ENCODE data around the gene TLE3. TPM values are rescaled to one million over a fixed set of nuclear protein-coding genes. Genes with fewer than 3 reads are reported as not detected.

Gene TLE3
- total and polyA plus RNA-seq, 2 of the 13 experiments (the other 11 are each of a cell fraction or from before 2014, with no cell fraction given): 11.9 to 13.8 TPM

DNA sequence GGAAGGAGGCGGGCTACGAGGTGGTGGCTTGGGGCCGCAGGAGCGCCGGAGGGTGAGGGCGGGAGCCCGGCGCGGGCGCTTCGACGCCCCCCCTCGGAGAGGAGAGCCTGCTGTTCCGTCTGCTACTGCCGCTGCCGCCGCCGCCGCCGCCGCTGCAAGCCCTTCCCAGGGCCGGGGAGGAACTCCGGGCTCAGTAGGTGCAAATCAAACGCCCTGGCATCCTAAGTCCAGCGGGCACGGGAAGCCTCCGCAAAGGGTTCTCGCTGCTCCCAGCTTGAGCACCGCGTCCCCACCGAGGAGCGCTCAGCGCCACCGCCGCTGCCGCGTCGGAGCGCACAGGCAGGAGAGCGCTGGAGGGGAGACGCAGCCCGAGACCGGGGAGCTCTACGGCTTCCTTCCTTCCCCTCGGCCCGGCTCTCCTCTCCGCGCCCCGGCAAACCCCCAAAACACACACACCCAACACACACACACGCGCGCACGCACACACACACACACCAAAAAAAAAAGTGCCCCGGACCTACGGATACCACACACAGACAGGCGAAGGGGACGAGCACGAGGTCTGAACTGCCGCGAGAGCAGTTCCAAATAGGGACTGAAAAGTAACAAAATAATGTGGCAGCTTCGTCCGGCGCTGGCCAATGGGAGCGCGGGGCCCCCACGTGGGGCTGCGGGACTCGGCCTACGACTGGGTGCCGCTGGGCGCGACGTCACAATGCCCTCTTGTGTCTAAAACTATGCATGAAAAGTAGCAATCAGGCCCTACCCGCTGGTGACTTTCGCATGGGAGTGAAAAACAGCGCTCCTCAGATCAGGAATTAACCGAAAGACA is at the start of gene TLE3 (continued):
- TF ChIP-seq SNAPC2 (CRISPR knock-in tag; IDR thresholded peaks at IDR 0.05) (0 out of 2 replicates have a peak, but pooled peaks have one; percentile 40), FOXO1 (CRISPR knock-in tag; IDR thresholded peaks at IDR 0.05) (peak; percentile 12; the same call in 1 of the 2 replicates), MEF2D (CRISPR knock-in tag; IDR thresholded peaks at IDR 0.05) (peak; percentile 77; the same call in 1 of the 2 replicates), SRSF4 (IDR thresholded peaks at IDR 0.05; ENCODE audit: low read depth, low read length, poor library complexity, severe bottlenecking) (no peak), ATM (IDR thresholded peaks at IDR 0.05; ENCODE audit: borderline replicate concordance) (no peak), ZBTB7B (CRISPR knock-in tag; IDR thresholded peaks at IDR 0.05) (no peak), AHR (CRISPR knock-in tag; IDR thresholded peaks at IDR 0.05) (no peak), NCOA5 (CRISPR knock-in tag; IDR thresholded peaks at IDR 0.05) (no peak), ZNF577 (CRISPR knock-in tag; IDR thresholded peaks at IDR 0.05; ENCODE audit: borderline replicate concordance, low read depth) (no peak), TMF1 (CRISPR knock-in tag; IDR thresholded peaks at IDR 0.05; ENCODE audit: low read depth) (peak; percentile 49; the same call in 1 of the 2 replicates), RBM39 (IDR thresholded peaks at IDR 0.05; ENCODE audit: low read depth, low read length, poor library complexity, severe bottlenecking) (peak; percentile 27), POLR2AphosphoS5 (IDR thresholded peaks at IDR 0.05; ENCODE audit: low read depth, low read length) (peak; percentile 88), SRF (IDR thresholded peaks at IDR 0.05; ENCODE audit: low read depth, low read length) (peak; percentile 88; the same call in 1 of the 2 replicates), SPEN (CRISPR knock-in tag; IDR thresholded peaks at IDR 0.05; ENCODE audit: low read depth) (peak; percentile 62; the same call in 1 of the 2 replicates), ZNF614 (CRISPR knock-in tag; IDR thresholded peaks at IDR 0.05; ENCODE audit: borderline replicate concordance) (0 out of 2 replicates have a peak, but pooled peaks have one; percentile 28), RBAK (CRISPR knock-in tag; IDR thresholded peaks at IDR 0.05) (no peak), ZNF564 (CRISPR knock-in tag; IDR thresholded peaks at IDR 0.05) (0 out of 2 replicates have a peak, but pooled peaks have one; percentile 31), RBFOX2 (IDR thresholded peaks at IDR 0.05; ENCODE audit: low read depth, low read length) (peak; percentile 70), KAT7 (CRISPR knock-in tag; IDR thresholded peaks at IDR 0.05; ENCODE audit: borderline replicate concordance) (peak; percentile 56; the same call in 1 of the 2 replicates), ZNF605 (CRISPR knock-in tag; IDR thresholded peaks at IDR 0.05) (peak; percentile 80; the same call in 1 of the 2 replicates), ZNF670 (CRISPR knock-in tag; IDR thresholded peaks at IDR 0.05; ENCODE audit: borderline replicate concordance) (0 out of 2 replicates have a peak, but pooled peaks have one; percentile 59), ZNF24 (IDR thresholded peaks at IDR 0.05) (no peak), ARNTL (CRISPR knock-in tag; IDR thresholded peaks at IDR 0.05) (peak; percentile 70), RXRA (CRISPR knock-in tag; IDR thresholded peaks at IDR 0.05) (0 out of 2 replicates have a peak, but pooled peaks have one; percentile 11)
- TF ChIP-seq, protein P1, sequence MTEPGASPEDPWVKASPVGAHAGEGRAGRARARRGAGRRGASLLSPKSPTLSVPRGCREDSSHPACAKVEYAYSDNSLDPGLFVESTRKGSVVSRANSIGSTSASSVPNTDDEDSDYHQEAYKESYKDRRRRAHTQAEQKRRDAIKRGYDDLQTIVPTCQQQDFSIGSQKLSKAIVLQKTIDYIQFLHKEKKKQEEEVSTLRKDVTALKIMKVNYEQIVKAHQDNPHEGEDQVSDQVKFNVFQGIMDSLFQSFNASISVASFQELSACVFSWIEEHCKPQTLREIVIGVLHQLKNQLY (CRISPR knock-in tag; IDR thresholded peaks at IDR 0.05): no peak
